ENCODE measurements around the gene MCF2L. TPM values are rescaled to one million over a fixed set of nuclear protein-coding genes. Genes with fewer than 3 reads are reported as not detected.

The MCF2L gene
- total RNA-seq, 1 experiment from 2014 or later, result 5.9 TPM

DNA sequence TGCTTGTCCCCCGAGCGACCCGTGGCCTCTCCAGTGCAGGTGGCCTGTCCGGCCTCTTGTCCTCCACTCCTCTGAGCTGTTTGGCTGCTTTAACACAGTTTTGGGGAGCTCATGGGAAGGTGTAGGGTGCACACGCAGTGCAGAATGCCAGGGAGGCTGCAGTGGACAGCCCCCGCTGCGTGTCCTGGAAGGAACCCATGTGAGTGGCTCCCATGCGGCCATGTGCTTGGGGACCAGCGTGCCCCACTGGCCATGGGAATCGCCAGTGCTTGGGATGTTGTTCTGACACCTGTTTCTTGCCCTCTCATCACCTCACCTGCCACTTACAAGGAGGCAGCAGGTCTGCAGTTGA, 114.0 kb downstream of the MCF2L start:
- H3K79me2 ChIP-seq (ENCODE audit: low read length), result no peaks in the 10 kb centered on the region
- H3K27ac ChIP-seq (ENCODE audit: low read length), result no peak overlapping the region
- DNase-seq (no peak), ATAC-seq (no peak)
- H3K4me3 ChIP-seq (ENCODE audit: low read length), result no peak overlapping the region
- no peaks in the 10 kb centered on the region for H3F3A ChIP-seq (ENCODE audit: low read length, unreplicated experiment)
- POLR2A ChIA-PET (ENCODE audit: unreplicated experiment), result no interaction called here
- no TSS peak for BruUV-seq (replicated peaks)
- H3K27me3 ChIP-seq (ENCODE audit: low read length), result no peaks in the 10 kb centered on the region
- CTCF ChIA-PET, result no interaction called here
- H4K20me1 ChIP-seq (ENCODE audit: low read length), result no peaks in the 10 kb centered on the region
- H3K36me3 ChIP-seq (ENCODE audit: low read depth, low read length), result no peaks in the 10 kb centered on the region
- TF ChIP-seq, protein P1, sequence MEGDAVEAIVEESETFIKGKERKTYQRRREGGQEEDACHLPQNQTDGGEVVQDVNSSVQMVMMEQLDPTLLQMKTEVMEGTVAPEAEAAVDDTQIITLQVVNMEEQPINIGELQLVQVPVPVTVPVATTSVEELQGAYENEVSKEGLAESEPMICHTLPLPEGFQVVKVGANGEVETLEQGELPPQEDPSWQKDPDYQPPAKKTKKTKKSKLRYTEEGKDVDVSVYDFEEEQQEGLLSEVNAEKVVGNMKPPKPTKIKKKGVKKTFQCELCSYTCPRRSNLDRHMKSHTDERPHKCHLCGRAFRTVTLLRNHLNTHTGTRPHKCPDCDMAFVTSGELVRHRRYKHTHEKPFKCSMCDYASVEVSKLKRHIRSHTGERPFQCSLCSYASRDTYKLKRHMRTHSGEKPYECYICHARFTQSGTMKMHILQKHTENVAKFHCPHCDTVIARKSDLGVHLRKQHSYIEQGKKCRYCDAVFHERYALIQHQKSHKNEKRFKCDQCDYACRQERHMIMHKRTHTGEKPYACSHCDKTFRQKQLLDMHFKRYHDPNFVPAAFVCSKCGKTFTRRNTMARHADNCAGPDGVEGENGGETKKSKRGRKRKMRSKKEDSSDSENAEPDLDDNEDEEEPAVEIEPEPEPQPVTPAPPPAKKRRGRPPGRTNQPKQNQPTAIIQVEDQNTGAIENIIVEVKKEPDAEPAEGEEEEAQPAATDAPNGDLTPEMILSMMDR (conservative IDR thresholded peaks at IDR 0.05; ENCODE audit: low read depth, low read length), result no peak
- TF ChIP-seq EZH2 (IDR thresholded peaks at IDR 0.05; ENCODE audit: low read length, unreplicated experiment) (no peak), EZH2phosphoT487 (IDR thresholded peaks at IDR 0.05; ENCODE audit: borderline replicate concordance, low read length) (no peak)
- H2AFZ ChIP-seq (ENCODE audit: low read length), result no peak overlapping the region
- H3K4me1 ChIP-seq (ENCODE audit: insufficient read depth, low read length), result peaks cover 4% of the 10 kb centered on the region; the same call in 1 of the 2 replicates
- no peak overlapping the region for H3K4me2 ChIP-seq (ENCODE audit: low read length)
- no peaks in the 10 kb centered on the region for H3K9me3 ChIP-seq (ENCODE audit: low read length)
- intact Hi-C loops (cut with micrococcal nuclease), result no loop called here
- H3K9me2 ChIP-seq (replicated peaks; ENCODE audit: low read length), result no peaks in the 10 kb centered on the region
- H3K9ac ChIP-seq (ENCODE audit: low read length), result no peak overlapping the region

DNA sequence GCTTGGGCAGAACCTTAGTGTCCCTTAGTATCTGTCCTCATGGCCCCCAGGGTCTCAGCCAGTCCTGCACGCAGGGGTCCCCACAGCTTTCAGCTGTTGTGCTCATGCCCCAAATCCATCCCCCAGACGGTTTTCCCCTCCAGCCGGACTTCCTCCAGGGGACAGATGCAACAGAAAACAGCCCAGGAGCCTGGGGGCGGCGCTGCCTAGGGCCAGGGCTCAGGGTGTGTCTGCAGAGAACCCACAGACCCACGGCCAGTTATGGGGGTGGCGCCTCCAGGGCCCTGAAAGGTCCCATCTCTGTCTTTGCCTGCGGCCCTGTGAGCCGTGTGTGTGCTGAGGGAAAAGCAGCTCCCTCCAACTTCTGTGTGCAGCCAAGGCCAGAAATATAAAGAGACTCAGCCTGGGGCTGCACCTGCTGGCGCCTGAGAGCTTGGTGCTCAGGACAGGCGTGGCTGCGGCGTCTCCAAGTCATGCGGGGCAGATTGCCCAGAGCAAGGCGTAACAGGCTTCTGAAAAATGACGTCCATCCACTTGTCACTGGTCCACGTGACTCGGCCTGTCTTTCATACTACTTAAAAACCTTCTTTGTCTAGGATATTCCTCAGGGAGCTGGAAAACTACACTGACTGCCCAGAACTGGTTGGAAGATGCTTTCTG, 114.5 kb downstream of the MCF2L start:
- peaks cover 4% of the 10 kb centered on the region; the same call in 1 of the 2 replicates for H3K4me1 ChIP-seq (ENCODE audit: insufficient read depth, low read length)
- H3K9me3 ChIP-seq (ENCODE audit: low read length), result no peaks in the 10 kb centered on the region
- H3K4me2 ChIP-seq (ENCODE audit: low read length), result peak overlapping the region; percentile 25; the same call in 1 of the 2 replicates
- no peaks in the 10 kb centered on the region for H3K79me2 ChIP-seq (ENCODE audit: low read length)
- no peak overlapping the region for H3K27ac ChIP-seq (ENCODE audit: low read length)
- H3K36me3 ChIP-seq (ENCODE audit: low read depth, low read length), result no peaks in the 10 kb centered on the region
- H3K27me3 ChIP-seq (ENCODE audit: low read length), result no peaks in the 10 kb centered on the region
- H3K9ac ChIP-seq (ENCODE audit: low read length), result no peak overlapping the region
- CTCF ChIA-PET, result no interaction called here
- DNase-seq (peak; percentile 52), ATAC-seq (peak; percentile 77; the same call in 1 of the 2 replicates)
- no TSS peak for BruUV-seq (replicated peaks)
- H4K20me1 ChIP-seq (ENCODE audit: low read length), result no peaks in the 10 kb centered on the region
- no peaks in the 10 kb centered on the region for H3K9me2 ChIP-seq (replicated peaks; ENCODE audit: low read length)
- H3F3A ChIP-seq (ENCODE audit: low read length, unreplicated experiment), result no peaks in the 10 kb centered on the region
- TF ChIP-seq EZH2 (IDR thresholded peaks at IDR 0.05; ENCODE audit: low read length, unreplicated experiment) (no peak), EZH2phosphoT487 (IDR thresholded peaks at IDR 0.05; ENCODE audit: borderline replicate concordance, low read length) (no peak)
- TF ChIP-seq, protein P1 (conservative IDR thresholded peaks at IDR 0.05; ENCODE audit: low read depth, low read length), result no peak
- intact Hi-C loops (cut with micrococcal nuclease), result no loop called here
- no peak overlapping the region; the same call in 1 of the 2 replicates for H2AFZ ChIP-seq (ENCODE audit: low read length)
- POLR2A ChIA-PET (ENCODE audit: unreplicated experiment), result no interaction called here
- no peak overlapping the region for H3K4me3 ChIP-seq (ENCODE audit: low read length)
